GM12878 (cell line): ENCODE measurements around the gene POGZ.

Source experiments
- CHD2 ChIP-seq: IDR thresholded peaks from 2 replicates; pipeline ENCODE4 v1.6.1; 2011; ENCODE audit warnings: low read depth, low read length, improper control_type of control experiment, borderline replicate concordance
- CHD4 ChIP-seq: fragments of 200-600 bp; sonication (generic); IDR thresholded peaks from 2 replicates; pipeline ENCODE4 v1.6.1; 2016; ENCODE audit warnings: mild to moderate bottlenecking
- CTCF ChIP-seq, 3 experiments: IDR thresholded peaks in 2 of 3; conservative IDR thresholded peaks in 1 of 3; 2 replicates each; pipeline ENCODE4 v1.5.1; 2011; ENCODE audit warnings: low read depth in 3 of 3, low read length in 3 of 3, mild to moderate bottlenecking in 3 of 3, control low read depth in 2 of 3, moderate library complexity in 2 of 3, inconsistent platforms in 1 of 3, mixed read lengths in 1 of 3; ENCODE audit not compliant: control insufficient read depth in 2 of 3, insufficient read depth in 1 of 3; ENCODE audit errors: extremely low read depth in 1 of 3
- ESRRA ChIP-seq: IDR thresholded peaks from 2 replicates; pipeline ENCODE4 v1.6.1; 2012; ENCODE audit warnings: mild to moderate bottlenecking, low read length, improper control_type of control experiment
- EZH2 ChIP-seq: IDR thresholded peaks from 2 replicates; pipeline ENCODE4 v1.6.1; 2012; ENCODE audit warnings: low read depth, mild to moderate bottlenecking, control low read depth, inconsistent platforms, low read length, borderline replicate concordance; ENCODE audit not compliant: control insufficient read depth
- FOXM1 ChIP-seq: IDR thresholded peaks from 2 replicates; pipeline ENCODE4 v1.6.1; 2012; ENCODE audit warnings: low read depth, mild to moderate bottlenecking, inconsistent platforms, low read length, moderate library complexity
- KDM1A ChIP-seq: fragments of 200-600 bp; sonication (generic); IDR thresholded peaks from 2 replicates; pipeline ENCODE4 v1.6.1; 2016; ENCODE audit warnings: borderline replicate concordance
- MYC ChIP-seq: IDR thresholded peaks from 2 replicates; pipeline ENCODE4 v1.6.1; 2011; ENCODE audit warnings: mild to moderate bottlenecking, low read length, moderate library complexity, inconsistent platforms; ENCODE audit not compliant: insufficient read depth, insufficient replicate concordance, insufficient read length, severe bottlenecking
- POLR2A ChIP-seq: IDR thresholded peaks from 2 replicates; pipeline ENCODE4 v1.6.1; 2011; ENCODE audit warnings: low read depth, mild to moderate bottlenecking, low read length
- POLR2AphosphoS5 ChIP-seq: IDR thresholded peaks from 2 replicates; pipeline ENCODE4 v1.6.1; 2011; ENCODE audit warnings: mild to moderate bottlenecking, low read length, inconsistent platforms
- RCOR1 ChIP-seq: conservative IDR thresholded peaks from 2 replicates; pipeline ENCODE4 v1.6.1; 2012; ENCODE audit warnings: low read depth, low read length, improper control_type of control experiment
- SMAD1 ChIP-seq: fragments of 450-650 bp; IDR thresholded peaks from 2 replicates; pipeline ENCODE4 v1.6.1; 2018; ENCODE audit warnings: mild to moderate bottlenecking, low read depth; ENCODE audit not compliant: partially characterized antibody
- ZNF24 ChIP-seq: fragments of 450-650 bp; IDR thresholded peaks from 2 replicates; pipeline ENCODE4 v1.6.1; 2017; ENCODE audit warnings: antibody characterized with exemption, mild to moderate bottlenecking

GRCh38 chr1:151501474-151501873 is 42.2 kb upstream of the POGZ start:
- TF ChIP-seq POLR2AphosphoS5: no peak
- TF ChIP-seq SMAD1: no peak
- TF ChIP-seq CTCF (IDR thresholded peaks at IDR 0.05 in 2 of 3, conservative IDR thresholded peaks at IDR 0.05 in 1 of 3; ENCODE audit: control insufficient read depth in 2 of 3, extremely low read depth in 1 of 3, insufficient read depth in 1 of 3, low read depth in 3 of 3, low read length in 3 of 3): peak in 1 of 3 experiments; percentile 15; a peak in 1 of 6 replicates
- TF ChIP-seq KDM1A: no peak
- no peak for TF ChIP-seq EZH2
- no peak for TF ChIP-seq ESRRA
- TF ChIP-seq RCOR1: no peak
- no peak for TF ChIP-seq ZNF24
- no peak for TF ChIP-seq MYC
- no peak for TF ChIP-seq CHD2
- TF ChIP-seq FOXM1: no peak
- TF ChIP-seq CHD4: no peak
- no peak for TF ChIP-seq POLR2A
